GM23338 (cell line): ENCODE data around the gene HLA-DOA. TPM values are rescaled to one million over a fixed set of nuclear protein-coding genes. Genes with fewer than 3 reads are reported as not detected.

Experiments used
- ATAC-seq: fragments of 200-7000 bp; cut with Tn5 transposase; 3 replicates; pipeline ENCODE4 v1.9.1; 2020
- DNase-seq: peaks from one replicate; pipeline ENCODE4 v3.0.0-alpha.2; 2015; ENCODE audit warnings: low spot score
- H2AFZ ChIP-seq: fragments of 200-600 bp; sonication (generic); 2 replicates; pipeline ENCODE4 v1.8.0; 2016; ENCODE audit warnings: antibody characterized with exemption, mild to moderate bottlenecking, moderate library complexity
- H3F3A ChIP-seq: fragments of 200-600 bp; sonication (generic); replicated peaks from 2 replicates; pipeline ENCODE4 v1.8.0; 2017; ENCODE audit warnings: antibody characterized with exemption, mixed run types, low read depth
- H3K27ac ChIP-seq: fragments of 200-600 bp; sonication (generic); 2 replicates; pipeline ENCODE4 v1.6.1; 2016; ENCODE audit warnings: low read depth
- H3K27me3 ChIP-seq: fragments of 200-600 bp; sonication (generic); 2 replicates; pipeline ENCODE4 v1.8.0; 2016; ENCODE audit warnings: mild to moderate bottlenecking, mixed run types, moderate library complexity; ENCODE audit not compliant: insufficient read depth
- H3K36me3 ChIP-seq: fragments of 200-600 bp; sonication (generic); 2 replicates; pipeline ENCODE4 v1.8.0; 2016; ENCODE audit warnings: mild to moderate bottlenecking; ENCODE audit not compliant: insufficient read depth
- H3K4me1 ChIP-seq: fragments of 200-600 bp; sonication (generic); 2 replicates; pipeline ENCODE4 v1.8.0; 2016; ENCODE audit warnings: mild to moderate bottlenecking, moderate library complexity; ENCODE audit not compliant: insufficient read depth
- H3K4me2 ChIP-seq: fragments of 200-600 bp; sonication (generic); 2 replicates; pipeline ENCODE4 v1.7.1; 2017; ENCODE audit warnings: mixed run types
- H3K4me3 ChIP-seq: fragments of 200-600 bp; sonication (generic); 2 replicates; pipeline ENCODE4 v1.6.1; 2016; ENCODE audit warnings: mixed run types
- H3K79me2 ChIP-seq: fragments of 200-600 bp; sonication (generic); replicated peaks from 2 replicates; pipeline ENCODE4 v1.8.0; 2017; ENCODE audit warnings: mild to moderate bottlenecking; ENCODE audit not compliant: insufficient read depth
- H3K9me2 ChIP-seq: fragments of 200-600 bp; sonication (generic); 2 replicates; pipeline ENCODE4 v1.8.0; 2017; ENCODE audit not compliant: insufficient read depth
- H4K20me1 ChIP-seq: fragments of 200-600 bp; sonication (generic); replicated peaks from 2 replicates; pipeline ENCODE4 v1.8.0; 2017; ENCODE audit warnings: mild to moderate bottlenecking; ENCODE audit not compliant: insufficient read depth
- H3K27ac Mint-ChIP-seq: 2 replicates; pipeline ENCODE4 v1.8.0; 2020; ENCODE audit warnings: inconsistent platforms, mild to moderate bottlenecking, moderate library complexity, mixed read lengths
- H3K27me3 Mint-ChIP-seq: 3 replicates; pipeline ENCODE4 v1.8.0; 2022; ENCODE audit warnings: low read depth, mild to moderate bottlenecking, moderate library complexity, mixed read lengths, inconsistent platforms; ENCODE audit not compliant: insufficient read depth, poor library complexity
- H3K36me3 Mint-ChIP-seq: 3 replicates; pipeline ENCODE4 v1.8.0; 2021; ENCODE audit warnings: low read depth, mild to moderate bottlenecking, inconsistent platforms, moderate library complexity, mixed read lengths
- H3K4me1 Mint-ChIP-seq: 3 replicates; pipeline ENCODE4 v1.8.0; 2020; ENCODE audit warnings: mild to moderate bottlenecking, inconsistent platforms, mixed read lengths
- H3K4me3 Mint-ChIP-seq: 3 replicates; pipeline ENCODE4 v1.8.0; 2021; ENCODE audit warnings: moderate library complexity, mild to moderate bottlenecking, inconsistent platforms, mixed read lengths
- H3K9me3 Mint-ChIP-seq: 3 replicates; pipeline ENCODE4 v1.8.0; 2020; ENCODE audit warnings: moderate library complexity, mild to moderate bottlenecking, inconsistent platforms, mixed read lengths
- CREB1 ChIP-seq: fragments of 250-450 bp; sonication (Bioruptor Pico); IDR thresholded peaks from 2 replicates; pipeline ENCODE4 v1.5.0; 2020; ENCODE audit warnings: low read depth, mild to moderate bottlenecking, moderate library complexity
- CTCF ChIP-seq, 2 experiments: fragments of 200-600 bp in 1 of 2; sonication (generic) in 1 of 2; conservative IDR thresholded peaks; 2 replicates each; pipeline versions ENCODE4 v1.5.1 to v1.6.1; 2016 to 2017; ENCODE audit warnings: antibody characterized with exemption in 2 of 2, low read depth in 2 of 2, mild to moderate bottlenecking in 2 of 2, moderate library complexity in 1 of 2
- EZH2 ChIP-seq: fragments of 200-600 bp; sonication (generic); IDR thresholded peaks from one replicate; pipeline ENCODE4 v1.8.0; 2017; ENCODE audit warnings: antibody characterized with exemption, mild to moderate bottlenecking, low read depth; ENCODE audit not compliant: unreplicated experiment
- JUNB ChIP-seq: IDR thresholded peaks from one replicate; pipeline ENCODE4 v1.6.1; 2016; ENCODE audit warnings: antibody characterized with exemption; ENCODE audit not compliant: unreplicated experiment
- NANOG ChIP-seq: IDR thresholded peaks from 2 replicates; pipeline ENCODE4 v1.6.1; 2016; ENCODE audit warnings: antibody characterized with exemption, borderline replicate concordance
- POLR2AphosphoS5 ChIP-seq: IDR thresholded peaks from 2 replicates; pipeline ENCODE4 v1.6.1; 2016; ENCODE audit warnings: antibody characterized with exemption, low read depth
- REST ChIP-seq: IDR thresholded peaks from one replicate; pipeline ENCODE4 v1.6.1; 2018; ENCODE audit warnings: antibody characterized with exemption; ENCODE audit not compliant: unreplicated experiment
- STAT1 ChIP-seq: IDR thresholded peaks from one replicate; pipeline ENCODE4 v1.6.1; 2016; ENCODE audit warnings: antibody characterized with exemption; ENCODE audit not compliant: unreplicated experiment
- ZNF114 ChIP-seq: fragments of 250-450 bp; sonication (Bioruptor Pico); IDR thresholded peaks from 2 replicates; pipeline ENCODE4 v1.5.0; 2020; ENCODE audit warnings: mild to moderate bottlenecking, moderate library complexity
- ZNF331 ChIP-seq: fragments of 250-450 bp; sonication (Bioruptor Pico); IDR thresholded peaks from 2 replicates; pipeline ENCODE4 v1.5.0; 2020; ENCODE audit warnings: low read depth, mild to moderate bottlenecking, moderate library complexity
- polyA plus RNA-seq: library from polyadenylated mRNA; unstranded; fragments of >200 nt; fragmentation: Nextera tagmentation; extraction: Ambion mirVana; gene quantifications from 2 replicates; pipeline ENCODE4 v1.2.1, GENCODE V29; 2016
- total RNA-seq: library from RNA; depleted of rRNA; stranded (reverse); fragments of >200 nt; shearing (Covaris generic); gene quantifications from 2 replicates; pipeline ENCODE4 v1.2.3, GENCODE V29; 2014
- TF ChIP-seq, protein P1 (sequence below): fragments of 250-450 bp; sonication (Bioruptor Pico); IDR thresholded peaks from 2 replicates; pipeline ENCODE4 v1.5.0; 2020; ENCODE audit warnings: mild to moderate bottlenecking, moderate library complexity
- TF ChIP-seq, protein P2 (sequence below): IDR thresholded peaks from 2 replicates; pipeline ENCODE4 v1.6.1; 2016; ENCODE audit warnings: antibody characterized with exemption

Gene HLA-DOA
- total and polyA plus RNA-seq, 2 experiments from 2014 or later: 4.8 to 30.5 TPM

DNA sequence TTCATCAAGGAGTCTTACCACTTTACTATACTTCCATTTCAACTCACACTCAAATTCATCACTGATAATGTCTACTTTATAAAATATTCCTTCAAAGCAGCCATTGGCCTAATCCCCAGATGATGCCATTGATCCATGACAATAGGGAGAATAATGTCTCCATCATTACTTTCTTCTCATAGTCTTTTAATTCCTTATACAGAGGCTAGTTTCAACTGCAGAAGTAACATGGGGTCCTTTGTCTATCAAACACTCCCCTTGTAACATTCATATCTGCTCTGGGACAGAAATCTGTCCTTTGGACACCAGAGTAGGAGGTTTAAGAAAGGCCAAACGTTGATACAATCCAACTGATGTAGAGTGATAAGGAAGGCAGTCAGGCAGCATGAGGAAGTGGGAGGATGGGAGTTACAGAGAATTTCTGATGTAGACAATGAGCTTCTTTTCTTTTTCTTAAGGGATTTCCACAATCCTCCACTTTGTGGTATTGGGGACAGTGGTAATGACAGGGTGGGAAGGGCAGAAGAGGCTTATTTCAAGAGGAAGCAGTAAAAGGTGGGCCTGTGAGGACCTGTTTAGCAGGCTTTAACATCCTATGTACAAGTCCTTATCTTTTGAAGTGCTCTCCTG, 18.9 kb upstream of the HLA-DOA start (continued):
- TF ChIP-seq, protein P1, sequence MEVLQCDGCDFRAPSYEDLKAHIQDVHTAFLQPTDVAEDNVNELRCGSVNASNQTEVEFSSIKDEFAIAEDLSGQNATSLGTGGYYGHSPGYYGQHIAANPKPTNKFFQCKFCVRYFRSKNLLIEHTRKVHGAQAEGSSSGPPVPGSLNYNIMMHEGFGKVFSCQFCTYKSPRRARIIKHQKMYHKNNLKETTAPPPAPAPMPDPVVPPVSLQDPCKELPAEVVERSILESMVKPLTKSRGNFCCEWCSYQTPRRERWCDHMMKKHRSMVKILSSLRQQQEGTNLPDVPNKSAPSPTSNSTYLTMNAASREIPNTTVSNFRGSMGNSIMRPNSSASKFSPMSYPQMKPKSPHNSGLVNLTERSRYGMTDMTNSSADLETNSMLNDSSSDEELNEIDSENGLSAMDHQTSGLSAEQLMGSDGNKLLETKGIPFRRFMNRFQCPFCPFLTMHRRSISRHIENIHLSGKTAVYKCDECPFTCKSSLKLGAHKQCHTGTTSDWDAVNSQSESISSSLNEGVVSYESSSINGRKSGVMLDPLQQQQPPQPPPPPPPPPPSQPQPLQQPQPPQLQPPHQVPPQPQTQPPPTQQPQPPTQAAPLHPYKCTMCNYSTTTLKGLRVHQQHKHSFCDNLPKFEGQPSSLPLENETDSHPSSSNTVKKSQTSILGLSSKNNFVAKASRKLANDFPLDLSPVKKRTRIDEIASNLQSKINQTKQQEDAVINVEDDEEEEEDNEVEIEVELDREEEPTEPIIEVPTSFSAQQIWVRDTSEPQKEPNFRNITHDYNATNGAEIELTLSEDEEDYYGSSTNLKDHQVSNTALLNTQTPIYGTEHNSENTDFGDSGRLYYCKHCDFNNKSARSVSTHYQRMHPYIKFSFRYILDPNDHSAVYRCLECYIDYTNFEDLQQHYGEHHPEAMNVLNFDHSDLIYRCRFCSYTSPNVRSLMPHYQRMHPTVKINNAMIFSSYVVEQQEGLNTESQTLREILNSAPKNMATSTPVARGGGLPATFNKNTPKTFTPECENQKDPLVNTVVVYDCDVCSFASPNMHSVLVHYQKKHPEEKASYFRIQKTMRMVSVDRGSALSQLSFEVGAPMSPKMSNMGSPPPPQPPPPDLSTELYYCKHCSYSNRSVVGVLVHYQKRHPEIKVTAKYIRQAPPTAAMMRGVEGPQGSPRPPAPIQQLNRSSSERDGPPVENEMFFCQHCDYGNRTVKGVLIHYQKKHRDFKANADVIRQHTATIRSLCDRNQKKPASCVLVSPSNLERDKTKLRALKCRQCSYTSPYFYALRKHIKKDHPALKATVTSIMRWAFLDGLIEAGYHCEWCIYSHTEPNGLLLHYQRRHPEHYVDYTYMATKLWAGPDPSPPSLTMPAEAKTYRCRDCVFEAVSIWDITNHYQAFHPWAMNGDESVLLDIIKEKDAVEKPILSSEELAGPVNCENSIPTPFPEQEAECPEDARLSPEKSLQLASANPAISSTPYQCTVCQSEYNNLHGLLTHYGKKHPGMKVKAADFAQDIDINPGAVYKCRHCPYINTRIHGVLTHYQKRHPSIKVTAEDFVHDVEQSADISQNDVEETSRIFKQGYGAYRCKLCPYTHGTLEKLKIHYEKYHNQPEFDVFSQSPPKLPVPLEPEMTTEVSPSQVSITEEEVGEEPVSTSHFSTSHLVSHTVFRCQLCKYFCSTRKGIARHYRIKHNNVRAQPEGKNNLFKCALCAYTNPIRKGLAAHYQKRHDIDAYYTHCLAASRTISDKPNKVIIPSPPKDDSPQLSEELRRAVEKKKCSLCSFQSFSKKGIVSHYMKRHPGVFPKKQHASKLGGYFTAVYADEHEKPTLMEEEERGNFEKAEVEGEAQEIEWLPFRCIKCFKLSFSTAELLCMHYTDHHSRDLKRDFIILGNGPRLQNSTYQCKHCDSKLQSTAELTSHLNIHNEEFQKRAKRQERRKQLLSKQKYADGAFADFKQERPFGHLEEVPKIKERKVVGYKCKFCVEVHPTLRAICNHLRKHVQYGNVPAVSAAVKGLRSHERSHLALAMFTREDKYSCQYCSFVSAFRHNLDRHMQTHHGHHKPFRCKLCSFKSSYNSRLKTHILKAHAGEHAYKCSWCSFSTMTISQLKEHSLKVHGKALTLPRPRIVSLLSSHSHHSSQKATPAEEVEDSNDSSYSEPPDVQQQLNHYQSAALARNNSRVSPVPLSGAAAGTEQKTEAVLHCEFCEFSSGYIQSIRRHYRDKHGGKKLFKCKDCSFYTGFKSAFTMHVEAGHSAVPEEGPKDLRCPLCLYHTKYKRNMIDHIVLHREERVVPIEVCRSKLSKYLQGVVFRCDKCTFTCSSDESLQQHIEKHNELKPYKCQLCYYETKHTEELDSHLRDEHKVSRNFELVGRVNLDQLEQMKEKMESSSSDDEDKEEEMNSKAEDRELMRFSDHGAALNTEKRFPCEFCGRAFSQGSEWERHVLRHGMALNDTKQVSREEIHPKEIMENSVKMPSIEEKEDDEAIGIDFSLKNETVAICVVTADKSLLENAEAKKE (CRISPR knock-in tag): no peak
- no peak for TF ChIP-seq CREB1 (CRISPR knock-in tag)

GRCh38 chr6:33024521-33024920, 15.1 kb upstream of the HLA-DOA start:
- ATAC-seq: no peak
- Histone ChIP-seq H3K4me1 (no peaks in the 10 kb centered on the region), H4K20me1 (no peaks in the 10 kb centered on the region), H3K27me3 (no peaks in the 10 kb centered on the region), H3K4me3 (no peak overlapping the region), H2AFZ (no peak overlapping the region), H3K27ac (no peak overlapping the region), H3K79me2 (no peaks in the 10 kb centered on the region), H3F3A (no peaks in the 10 kb centered on the region), H3K36me3 (no peaks in the 10 kb centered on the region), H3K4me2 (no peak overlapping the region), H3K9me2 (no peaks in the 10 kb centered on the region; the same call in 1 of the 2 replicates)
- Mint-ChIP-seq H3K36me3 (no peaks in the 10 kb centered on the region), H3K9me3 (no peaks in the 10 kb centered on the region), H3K4me3 (no peak overlapping the region), H3K4me1 (peaks cover 5% of the 10 kb centered on the region), H3K27ac (no peak overlapping the region), H3K27me3 (peaks cover 8% of the 10 kb centered on the region)
- no peak for DNase-seq
- TF ChIP-seq STAT1: no peak
- no peak for TF ChIP-seq POLR2AphosphoS5
- no peak for TF ChIP-seq NANOG
- TF ChIP-seq JUNB: no peak
- TF ChIP-seq EZH2: no peak
- no peak for TF ChIP-seq CREB1 (CRISPR knock-in tag)
- TF ChIP-seq ZNF331 (CRISPR knock-in tag): no peak
- TF ChIP-seq, protein P2, sequence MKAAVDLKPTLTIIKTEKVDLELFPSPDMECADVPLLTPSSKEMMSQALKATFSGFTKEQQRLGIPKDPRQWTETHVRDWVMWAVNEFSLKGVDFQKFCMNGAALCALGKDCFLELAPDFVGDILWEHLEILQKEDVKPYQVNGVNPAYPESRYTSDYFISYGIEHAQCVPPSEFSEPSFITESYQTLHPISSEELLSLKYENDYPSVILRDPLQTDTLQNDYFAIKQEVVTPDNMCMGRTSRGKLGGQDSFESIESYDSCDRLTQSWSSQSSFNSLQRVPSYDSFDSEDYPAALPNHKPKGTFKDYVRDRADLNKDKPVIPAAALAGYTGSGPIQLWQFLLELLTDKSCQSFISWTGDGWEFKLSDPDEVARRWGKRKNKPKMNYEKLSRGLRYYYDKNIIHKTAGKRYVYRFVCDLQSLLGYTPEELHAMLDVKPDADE: no peak
- TF ChIP-seq REST: no peak
- no peak for TF ChIP-seq CTCF (conservative IDR thresholded peaks at IDR 0.05; ENCODE audit: low read depth in 2 of 2)
- no peak for TF ChIP-seq ZNF114 (CRISPR knock-in tag)
